ENCODE data around the gene RFX1. TPM values are rescaled to one million over a fixed set of nuclear protein-coding genes. Genes with fewer than 3 reads are reported as not detected.
A peak's percentile ranks its signal among the peaks of the same experiment; 100 is the strongest.

Gene RFX1
- total RNA-seq, 2 donors from 2014 or later, result 23.3 to 24.7 TPM

- Mint-ChIP-seq H3K27ac (no peak overlapping the region), H3K4me1 (no peaks in the 10 kb centered on the region), H3K36me3 (ENCODE audit: low read depth) (no peaks in the 10 kb centered on the region), H3K27me3 (no peaks in the 10 kb centered on the region), H3K4me3 (no peak overlapping the region)
- DNase-seq (no peak), ATAC-seq (no peak)
- H3K9me3 ChIP-seq (ENCODE audit: control insufficient read depth, low read length, poor library complexity, severe bottlenecking), result no peaks in the 10 kb centered on the region
Observed at GRCh38 chr19:13963603-13964105, 42.5 kb downstream of the RFX1 start.

- DNase-seq, result no peak
- Mint-ChIP-seq H3K36me3 (ENCODE audit: low read depth) (no peaks in the 10 kb centered on the region), H3K4me3 (no peak overlapping the region), H3K27me3 (no peaks in the 10 kb centered on the region), H3K27ac (no peak overlapping the region), H3K4me1 (no peaks in the 10 kb centered on the region)
- ATAC-seq, result no peak
- no peaks in the 10 kb centered on the region for H3K9me3 ChIP-seq (ENCODE audit: control insufficient read depth, low read length, poor library complexity, severe bottlenecking)
Observed at GRCh38 chr19:13962699-13963602, 43.2 kb downstream of the RFX1 start.

- ATAC-seq, result no peak
- no peak for DNase-seq
- Mint-ChIP-seq H3K36me3 (ENCODE audit: low read depth) (no peaks in the 10 kb centered on the region), H3K27me3 (no peaks in the 10 kb centered on the region), H3K27ac (no peak overlapping the region), H3K4me1 (no peaks in the 10 kb centered on the region), H3K4me3 (peak overlapping the region; percentile 49)
- H3K9me3 ChIP-seq (ENCODE audit: control insufficient read depth, low read length, poor library complexity, severe bottlenecking), result no peaks in the 10 kb centered on the region
Observed at GRCh38 chr19:13961826-13962698, 44.1 kb downstream of the RFX1 start.

GRCh38 chr19:13960863-13961784, 45.0 kb downstream of the RFX1 start:
- no peaks in the 10 kb centered on the region for H3K9me3 ChIP-seq (ENCODE audit: control insufficient read depth, low read length, poor library complexity, severe bottlenecking)
- Mint-ChIP-seq H3K36me3 (ENCODE audit: low read depth) (no peaks in the 10 kb centered on the region), H3K27me3 (no peaks in the 10 kb centered on the region), H3K4me3 (peak overlapping the region; percentile 49), H3K27ac (peak overlapping the region; percentile 4), H3K4me1 (peaks cover 2% of the 10 kb centered on the region)
- no peak for DNase-seq
- no peak for ATAC-seq

GRCh38 chr19:13959962-13960862, 45.9 kb downstream of the RFX1 start:
- no peaks in the 10 kb centered on the region for H3K27me3 Mint-ChIP-seq
- no peak for DNase-seq
- peak overlapping the region; percentile 4 for H3K27ac Mint-ChIP-seq
- no peak overlapping the region for H3K4me3 Mint-ChIP-seq
- H3K36me3 Mint-ChIP-seq (ENCODE audit: low read depth), result no peaks in the 10 kb centered on the region
- H3K9me3 ChIP-seq (ENCODE audit: control insufficient read depth, low read length, poor library complexity, severe bottlenecking), result no peaks in the 10 kb centered on the region
- H3K4me1 Mint-ChIP-seq, result peaks cover 2% of the 10 kb centered on the region
- peak; percentile 49 for ATAC-seq

GRCh38 chr19:13959141-13959961, 46.8 kb downstream of the RFX1 start:
- Mint-ChIP-seq H3K4me1 (peaks cover 4% of the 10 kb centered on the region), H3K27ac (no peak overlapping the region), H3K36me3 (ENCODE audit: low read depth) (no peaks in the 10 kb centered on the region), H3K4me3 (no peak overlapping the region), H3K27me3 (no peaks in the 10 kb centered on the region)
- no peak for ATAC-seq
- H3K9me3 ChIP-seq (ENCODE audit: control insufficient read depth, low read length, poor library complexity, severe bottlenecking), result no peaks in the 10 kb centered on the region
- DNase-seq, result no peak

- Mint-ChIP-seq H3K36me3 (ENCODE audit: low read depth) (no peaks in the 10 kb centered on the region), H3K27me3 (no peaks in the 10 kb centered on the region), H3K27ac (peak overlapping the region; percentile 11), H3K4me1 (peaks cover 9% of the 10 kb centered on the region), H3K4me3 (no peak overlapping the region)
- ATAC-seq (no peak), DNase-seq (no peak)
- H3K9me3 ChIP-seq (ENCODE audit: control insufficient read depth, low read length, poor library complexity, severe bottlenecking), result no peaks in the 10 kb centered on the region
Observed at GRCh38 chr19:13958043-13958442, 48.1 kb downstream of the RFX1 start.

- no peaks in the 10 kb centered on the region for H3K9me3 ChIP-seq (ENCODE audit: control insufficient read depth, low read length, poor library complexity, severe bottlenecking)
- Mint-ChIP-seq H3K4me1 (peaks cover 9% of the 10 kb centered on the region), H3K27me3 (no peaks in the 10 kb centered on the region), H3K27ac (no peak overlapping the region), H3K4me3 (no peak overlapping the region), H3K36me3 (ENCODE audit: low read depth) (no peaks in the 10 kb centered on the region)
- ATAC-seq, result no peak
- DNase-seq, result no peak
Observed at GRCh38 chr19:13957051-13957450, 49.1 kb downstream of the RFX1 start.

- no peaks in the 10 kb centered on the region for H3K9me3 ChIP-seq (ENCODE audit: control insufficient read depth, low read length, poor library complexity, severe bottlenecking)
- Mint-ChIP-seq H3K4me3 (no peak overlapping the region), H3K36me3 (ENCODE audit: low read depth) (no peaks in the 10 kb centered on the region), H3K4me1 (peaks cover 13% of the 10 kb centered on the region), H3K27me3 (no peaks in the 10 kb centered on the region), H3K27ac (no peak overlapping the region)
- ATAC-seq (no peak), DNase-seq (no peak)
Observed at GRCh38 chr19:13956365-13956744, 49.8 kb downstream of the RFX1 start.

GRCh38 chr19:13955662-13956364, 50.3 kb downstream of the RFX1 start:
- H3K4me1 Mint-ChIP-seq, result peaks cover 13% of the 10 kb centered on the region
- DNase-seq (no peak), ATAC-seq (no peak)
- no peaks in the 10 kb centered on the region for H3K27me3 Mint-ChIP-seq
- H3K27ac Mint-ChIP-seq, result no peak overlapping the region
- no peaks in the 10 kb centered on the region for H3K36me3 Mint-ChIP-seq (ENCODE audit: low read depth)
- no peaks in the 10 kb centered on the region for H3K9me3 ChIP-seq (ENCODE audit: control insufficient read depth, low read length, poor library complexity, severe bottlenecking)
- H3K4me3 Mint-ChIP-seq, result no peak overlapping the region

- Mint-ChIP-seq H3K4me3 (peak overlapping the region; percentile 68), H3K27me3 (no peaks in the 10 kb centered on the region), H3K4me1 (peaks cover 13% of the 10 kb centered on the region), H3K36me3 (ENCODE audit: low read depth) (no peaks in the 10 kb centered on the region), H3K27ac (peak overlapping the region; percentile 93)
- H3K9me3 ChIP-seq (ENCODE audit: control insufficient read depth, low read length, poor library complexity, severe bottlenecking), result no peaks in the 10 kb centered on the region
- DNase-seq, result no peak
- no peak for ATAC-seq
Observed at GRCh38 chr19:13954185-13954584, 51.9 kb downstream of the RFX1 start.

All from T-helper 17 cell (primary cell).